GM12801 (cell line): ENCODE measurements around the gene ZNF853.

Experiments
- CTCF ChIP-seq: IDR thresholded peaks from one replicate; pipeline ENCODE4 v1.5.1; 2011; ENCODE audit warnings: control low read depth; ENCODE audit not compliant: insufficient read length; ENCODE audit errors: extremely low read depth

The ZNF853 gene

GRCh38 chr7:6612819-6613218 lies 2.6 kb upstream of the ZNF853 start:
- TF ChIP-seq CTCF, result no peak

GRCh38 chr7:6613706-6614105 lies 1.7 kb upstream of the ZNF853 start:
- no peak for TF ChIP-seq CTCF

- TF ChIP-seq CTCF, result no peak
Measured at GRCh38 chr7:6615723-6616555, 529 bp downstream of the ZNF853 start.

GRCh38 chr7:6616854-6617643 lies 1.6 kb downstream of the ZNF853 start:
- TF ChIP-seq CTCF, result no peak

GRCh38 chr7:6618621-6619020 lies 3.2 kb downstream of the ZNF853 start:
- TF ChIP-seq CTCF, result no peak

GRCh38 chr7:6619961-6620360 lies 4.6 kb downstream of the ZNF853 start:
- TF ChIP-seq CTCF, result no peak

- no peak for TF ChIP-seq CTCF
Measured at GRCh38 chr7:6621195-6622133, 6.1 kb downstream of the ZNF853 start.
